SK-N-SH treated with all-trans-retinoic acid at 6 μM for 48 hours (cell line): ENCODE data around the gene SETDB2.

Experiments used
- ZFP3 ChIP-seq: fragments of 250-450 bp; sonication (Bioruptor Pico); IDR thresholded peaks from 2 replicates; pipeline ENCODE4 v1.5.0; 2020; ENCODE audit warnings: mild to moderate bottlenecking, moderate library complexity
- TF ChIP-seq, protein P1 (sequence below): fragments of 250-450 bp; sonication (Bioruptor Pico); IDR thresholded peaks from 2 replicates; pipeline ENCODE4 v1.8.0; 2020; ENCODE audit warnings: mild to moderate bottlenecking, moderate library complexity, borderline replicate concordance

DNA sequence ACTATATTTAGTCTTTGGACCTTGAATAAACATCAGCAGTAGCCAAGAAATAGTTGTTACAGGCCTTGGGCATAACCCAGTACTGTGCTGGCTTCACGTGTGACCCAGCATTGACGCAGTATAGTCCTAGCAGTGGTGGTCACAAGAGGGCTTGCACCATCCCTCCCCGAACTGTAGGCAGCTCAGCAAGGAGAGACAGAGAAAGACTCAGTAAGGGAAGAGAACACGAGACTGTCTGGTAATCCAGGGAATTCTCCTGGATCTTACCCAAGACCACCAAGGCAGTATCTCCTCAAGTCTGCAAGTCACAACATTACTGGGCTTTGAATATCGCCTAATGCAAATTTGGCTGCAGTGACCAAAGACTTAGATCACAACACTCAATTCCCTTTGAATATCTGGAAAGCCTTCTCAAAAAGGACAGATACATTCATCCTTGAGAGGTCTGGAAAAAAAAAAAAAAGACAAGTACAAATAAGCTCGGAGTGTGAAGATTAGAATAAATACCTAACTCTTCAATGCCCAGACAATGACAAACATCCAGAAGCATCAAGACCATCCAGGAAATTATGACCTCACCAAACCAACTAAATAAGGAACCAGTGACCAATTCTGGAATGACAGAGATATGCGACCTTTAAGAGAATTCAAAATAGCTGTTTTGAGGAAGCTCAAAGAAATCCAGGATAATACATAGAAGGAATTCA, 39.9 kb upstream of the SETDB2 start:
- TF ChIP-seq, protein P1, sequence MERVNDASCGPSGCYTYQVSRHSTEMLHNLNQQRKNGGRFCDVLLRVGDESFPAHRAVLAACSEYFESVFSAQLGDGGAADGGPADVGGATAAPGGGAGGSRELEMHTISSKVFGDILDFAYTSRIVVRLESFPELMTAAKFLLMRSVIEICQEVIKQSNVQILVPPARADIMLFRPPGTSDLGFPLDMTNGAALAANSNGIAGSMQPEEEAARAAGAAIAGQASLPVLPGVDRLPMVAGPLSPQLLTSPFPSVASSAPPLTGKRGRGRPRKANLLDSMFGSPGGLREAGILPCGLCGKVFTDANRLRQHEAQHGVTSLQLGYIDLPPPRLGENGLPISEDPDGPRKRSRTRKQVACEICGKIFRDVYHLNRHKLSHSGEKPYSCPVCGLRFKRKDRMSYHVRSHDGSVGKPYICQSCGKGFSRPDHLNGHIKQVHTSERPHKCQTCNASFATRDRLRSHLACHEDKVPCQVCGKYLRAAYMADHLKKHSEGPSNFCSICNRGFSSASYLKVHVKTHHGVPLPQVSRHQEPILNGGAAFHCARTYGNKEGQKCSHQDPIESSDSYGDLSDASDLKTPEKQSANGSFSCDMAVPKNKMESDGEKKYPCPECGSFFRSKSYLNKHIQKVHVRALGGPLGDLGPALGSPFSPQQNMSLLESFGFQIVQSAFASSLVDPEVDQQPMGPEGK (CRISPR knock-in tag): no peak
- TF ChIP-seq ZFP3 (CRISPR knock-in tag): no peak
